ENCODE results near the gene SIRT6.

DNA sequence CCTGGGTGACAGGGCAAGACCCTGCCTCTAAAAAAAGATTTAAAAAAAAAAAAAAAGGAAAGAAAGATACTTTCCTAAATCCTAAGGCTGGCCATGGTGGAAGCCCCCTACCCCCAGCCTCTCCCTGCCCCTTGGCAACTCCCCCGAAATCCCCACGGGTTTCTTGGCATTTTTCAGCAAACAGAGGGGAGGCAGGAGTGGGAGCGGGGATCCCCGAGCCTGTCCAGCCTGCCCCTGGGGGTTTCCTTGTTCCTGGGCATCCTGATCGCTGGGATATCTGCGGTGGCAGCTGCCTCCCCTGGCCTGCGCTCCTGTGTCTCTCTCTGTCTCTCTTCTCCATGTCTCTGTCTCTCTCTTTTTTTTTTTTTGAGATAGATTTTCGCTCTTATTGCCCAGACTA lies 43.5 kb upstream of the SIRT6 start:
- TF ChIP-seq POLR2A (IDR thresholded peaks at IDR 0.05; ENCODE audit: low read depth, low read length) (no peak), EZH2 (IDR thresholded peaks at IDR 0.05; ENCODE audit: borderline replicate concordance, low read depth, low read length, severe bottlenecking) (no peak), FOS (IDR thresholded peaks at IDR 0.05; ENCODE audit: borderline replicate concordance, insufficient read depth, low read length) (no peak), POLR2AphosphoS5 (IDR thresholded peaks at IDR 0.05; ENCODE audit: insufficient read depth, low read depth, low read length) (no peak), MYC (IDR thresholded peaks at IDR 0.05; ENCODE audit: low read depth, low read length) (no peak), JUN (IDR thresholded peaks at IDR 0.05; ENCODE audit: borderline replicate concordance, insufficient read depth, insufficient read length, low read depth) (no peak)
- TF ChIP-seq, protein P1, sequence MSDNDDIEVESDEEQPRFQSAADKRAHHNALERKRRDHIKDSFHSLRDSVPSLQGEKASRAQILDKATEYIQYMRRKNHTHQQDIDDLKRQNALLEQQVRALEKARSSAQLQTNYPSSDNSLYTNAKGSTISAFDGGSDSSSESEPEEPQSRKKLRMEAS (IDR thresholded peaks at IDR 0.05; ENCODE audit: insufficient read depth, insufficient read length), result no peak
- TF ChIP-seq, protein P2, sequence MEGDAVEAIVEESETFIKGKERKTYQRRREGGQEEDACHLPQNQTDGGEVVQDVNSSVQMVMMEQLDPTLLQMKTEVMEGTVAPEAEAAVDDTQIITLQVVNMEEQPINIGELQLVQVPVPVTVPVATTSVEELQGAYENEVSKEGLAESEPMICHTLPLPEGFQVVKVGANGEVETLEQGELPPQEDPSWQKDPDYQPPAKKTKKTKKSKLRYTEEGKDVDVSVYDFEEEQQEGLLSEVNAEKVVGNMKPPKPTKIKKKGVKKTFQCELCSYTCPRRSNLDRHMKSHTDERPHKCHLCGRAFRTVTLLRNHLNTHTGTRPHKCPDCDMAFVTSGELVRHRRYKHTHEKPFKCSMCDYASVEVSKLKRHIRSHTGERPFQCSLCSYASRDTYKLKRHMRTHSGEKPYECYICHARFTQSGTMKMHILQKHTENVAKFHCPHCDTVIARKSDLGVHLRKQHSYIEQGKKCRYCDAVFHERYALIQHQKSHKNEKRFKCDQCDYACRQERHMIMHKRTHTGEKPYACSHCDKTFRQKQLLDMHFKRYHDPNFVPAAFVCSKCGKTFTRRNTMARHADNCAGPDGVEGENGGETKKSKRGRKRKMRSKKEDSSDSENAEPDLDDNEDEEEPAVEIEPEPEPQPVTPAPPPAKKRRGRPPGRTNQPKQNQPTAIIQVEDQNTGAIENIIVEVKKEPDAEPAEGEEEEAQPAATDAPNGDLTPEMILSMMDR (IDR thresholded peaks at IDR 0.05; ENCODE audit: extremely low read depth in 1 of 2, insufficient read depth in 1 of 2, low read depth in 1 of 2, low read length in 2 of 2), result no peak

All from endothelial cell of umbilical vein (primary cell).